Keratinocyte (primary cell): Measurements from ENCODE around the gene ADGRB3. TPM values are rescaled to one million over a fixed set of nuclear protein-coding genes. Genes with fewer than 3 reads are reported as not detected.

Source experiments
- DNase-seq: peaks from one replicate; pipeline ENCODE4 v3.0.0-alpha.2; 2011; ENCODE audit warnings: low read depth, missing footprints, low spot score
- FAIRE-seq: peaks from 2 replicates; lab custom pipeline; 2011; peaks lifted over from hg19 to GRCh38; lab: Jason Lieb, UNC
- H2AFZ ChIP-seq: 2 replicates; pipeline ENCODE4 v1.6.0; 2012; ENCODE audit warnings: low read length, control low read depth, inconsistent platforms; ENCODE audit not compliant: control insufficient read depth
- H3K27ac ChIP-seq: 2 replicates; pipeline ENCODE4 v1.5.1; 2011; ENCODE audit warnings: low read length; ENCODE audit not compliant: control insufficient read depth, insufficient read depth
- H3K27me3 ChIP-seq: 3 replicates; pipeline ENCODE4 v1.6.0; 2011; ENCODE audit warnings: low read length; ENCODE audit not compliant: control insufficient read depth, insufficient read depth; ENCODE audit errors: extremely low read depth
- H3K36me3 ChIP-seq, 2 experiments: 2 replicates in 1 of 2; 3 replicates in 1 of 2; pipeline ENCODE4 v1.5.1; 2011; ENCODE audit warnings: low read length in 2 of 2, mild to moderate bottlenecking in 1 of 2; ENCODE audit not compliant: control insufficient read depth in 2 of 2, insufficient read depth in 2 of 2; ENCODE audit errors: extremely low read depth in 1 of 2
- H3K4me1 ChIP-seq: 3 replicates; pipeline ENCODE4 v1.5.1; 2011; ENCODE audit warnings: low read length; ENCODE audit not compliant: control insufficient read depth, insufficient read depth; ENCODE audit errors: extremely low read depth
- H3K4me2 ChIP-seq: 3 replicates; pipeline ENCODE4 v1.6.0; 2011; ENCODE audit warnings: low read depth, low read length; ENCODE audit not compliant: control insufficient read depth, insufficient read depth; ENCODE audit errors: extremely low read depth
- H3K4me3 ChIP-seq, 3 experiments: fragments of 200-600 bp in 1 of 3; sonication (generic) in 1 of 3; 2 replicates in 2 of 3; 3 replicates in 1 of 3; pipeline ENCODE4 v1.5.1; 2011 to 2016; ENCODE audit warnings: low read length in 3 of 3, mild to moderate bottlenecking in 3 of 3, control low read depth in 2 of 3, inconsistent platforms in 1 of 3, low read depth in 1 of 3, mixed read lengths in 1 of 3, mixed run types in 1 of 3, moderate library complexity in 1 of 3; ENCODE audit not compliant: control insufficient read depth in 2 of 3, insufficient read depth in 2 of 3; ENCODE audit errors: extremely low read depth in 1 of 3
- H3K79me2 ChIP-seq: 2 replicates; pipeline ENCODE4 v1.6.0; 2012; ENCODE audit warnings: low read length; ENCODE audit not compliant: control insufficient read depth, insufficient read depth
- H3K9ac ChIP-seq: 3 replicates; pipeline ENCODE4 v1.6.0; 2011; ENCODE audit warnings: low read length; ENCODE audit not compliant: control insufficient read depth, insufficient read depth; ENCODE audit errors: extremely low read depth
- H3K9me1 ChIP-seq: 3 replicates; pipeline ENCODE4 v1.6.0; 2011; ENCODE audit warnings: low read length; ENCODE audit not compliant: control insufficient read depth, insufficient read depth; ENCODE audit errors: extremely low read depth
- H3K9me3 ChIP-seq: 2 replicates; pipeline ENCODE4 v1.5.1; 2012; ENCODE audit warnings: low read depth, low read length; ENCODE audit not compliant: control insufficient read depth
- H4K20me1 ChIP-seq: 3 replicates; pipeline ENCODE4 v1.6.0; 2011; ENCODE audit warnings: low read length; ENCODE audit not compliant: control insufficient read depth, insufficient read depth; ENCODE audit errors: extremely low read depth
- CTCF ChIP-seq, 3 experiments: IDR thresholded peaks in 1 of 3; conservative IDR thresholded peaks in 1 of 3; optimal IDR thresholded peaks in 1 of 3; 2 replicates in 2 of 3; 3 replicates in 1 of 3; pipeline versions ENCODE3 to v1.5.1; 2011; ENCODE audit warnings: low read length in 3 of 3, mild to moderate bottlenecking in 3 of 3, moderate library complexity in 2 of 3, control low read depth in 1 of 3, inconsistent platforms in 1 of 3; ENCODE audit not compliant: insufficient read depth in 2 of 3; ENCODE audit errors: extremely low read depth in 1 of 3
- EZH2 ChIP-seq: IDR thresholded peaks from one replicate; pipeline ENCODE4 v1.6.1; 2012; ENCODE audit warnings: inconsistent platforms, mild to moderate bottlenecking, low read length, moderate library complexity
- dilution Hi-C: fragments of 300-500 bp; cut with MboI; formaldehyde crosslinking; loops from one replicate; pipeline ENCODE4 v1.7.0; 2020; ENCODE audit warnings: low sequenced_read_pairs; ENCODE audit not compliant: extremely low pct_ligation_motif_present
- polyA plus RNA-seq, 5 experiments: library from polyadenylated mRNA; depleted of rRNA in 3 of 5; stranded (reverse) in 3 of 5; stranded (forward) in 1 of 5; unstranded in 1 of 5; fragments of >200 nt; gene quantifications; 1 replicate in 1 of 5; 2 replicates in 3 of 5; 3 replicates in 1 of 5; pipeline versions ENCODE4 v1.2.1 to v1.2.3, GENCODE V29; 2011 to 2012; ENCODE audit warnings: missing spikeins in 2 of 5, low read depth in 1 of 5, low replicate concordance in 1 of 5

Gene ADGRB3
- polyA plus RNA-seq, 1 donor (not counting 4 experiments of a cell fraction or from before 2014, with no cell fraction given): not detected

GRCh38 chr6:69102416-69102815, 467.3 kb downstream of the ADGRB3 start:
- no peak overlapping the region for H2AFZ ChIP-seq
- no peak overlapping the region for H3K4me2 ChIP-seq
- H3K9me1 ChIP-seq: no peaks in the 10 kb centered on the region
- no peak overlapping the region for H3K9ac ChIP-seq
- TF ChIP-seq CTCF (optimal IDR thresholded peaks at IDR 0.05 in 1 of 3, IDR thresholded peaks at IDR 0.05 in 1 of 3, conservative IDR thresholded peaks at IDR 0.05 in 1 of 3; ENCODE audit: extremely low read depth in 1 of 3, insufficient read depth in 2 of 3, low read length in 3 of 3) (no peak), EZH2 (no peak)
- FAIRE-seq (no peak), DNase-seq (no peak)
- H3K4me1 ChIP-seq: no peaks in the 10 kb centered on the region
- H3K36me3 ChIP-seq: no peaks in the 10 kb centered on the region
- dilution Hi-C loops: no loop called here
- H3K79me2 ChIP-seq: no peaks in the 10 kb centered on the region
- no peaks in the 10 kb centered on the region for H4K20me1 ChIP-seq
- H3K4me3 ChIP-seq: no peak overlapping the region
- no peaks in the 10 kb centered on the region for H3K27me3 ChIP-seq
- no peak overlapping the region for H3K27ac ChIP-seq
- no peaks in the 10 kb centered on the region for H3K9me3 ChIP-seq

- H3K9me1 ChIP-seq: no peaks in the 10 kb centered on the region
- H2AFZ ChIP-seq: no peak overlapping the region
- H3K36me3 ChIP-seq: no peaks in the 10 kb centered on the region
- H3K4me1 ChIP-seq: no peaks in the 10 kb centered on the region
- no peaks in the 10 kb centered on the region for H3K9me3 ChIP-seq
- no peak for DNase-seq
- H3K9ac ChIP-seq: no peak overlapping the region
- TF ChIP-seq EZH2 (no peak), CTCF (optimal IDR thresholded peaks at IDR 0.05 in 1 of 3, IDR thresholded peaks at IDR 0.05 in 1 of 3, conservative IDR thresholded peaks at IDR 0.05 in 1 of 3; ENCODE audit: extremely low read depth in 1 of 3, insufficient read depth in 2 of 3, low read length in 3 of 3) (no peak)
- no peaks in the 10 kb centered on the region for H3K27me3 ChIP-seq
- H3K4me3 ChIP-seq: no peak overlapping the region
- no peaks in the 10 kb centered on the region for H3K79me2 ChIP-seq
- no peak for FAIRE-seq
- no peaks in the 10 kb centered on the region for H4K20me1 ChIP-seq
- no peak overlapping the region for H3K27ac ChIP-seq
- dilution Hi-C loops: no loop called here
- H3K4me2 ChIP-seq: no peak overlapping the region
These were observed 470.2 kb downstream of the ADGRB3 start for GRCh38 chr6:69105288-69105687.
